HG03457 (cell line): ENCODE data around the gene BRSK1.

Experiments
- ATAC-seq: cut with Tn5 transposase; IDR thresholded peaks from one replicate; pipeline ENCODE4 v1.9.1; 2021; ENCODE audit warnings: moderate number of reproducible peaks; ENCODE audit not compliant: unreplicated experiment

Gene BRSK1

GRCh38 chr19:55283548-55284377 is at the start of gene BRSK1:
Gene BRSK1, plus strand, starts transcription at chr19:55283997. Its CDS starts 446 bp downstream, at chr19:55284443.
- ATAC-seq = no peak

GRCh38 chr19:55238030-55238429 is 45.8 kb upstream of the BRSK1 start:
- no peak for ATAC-seq

- no peak for ATAC-seq
Observed at GRCh38 chr19:55239004-55239403, 44.8 kb upstream of the BRSK1 start.

GRCh38 chr19:55240713-55241020 is 43.1 kb upstream of the BRSK1 start:
- no peak for ATAC-seq

GRCh38 chr19:55241143-55241934 is 42.5 kb upstream of the BRSK1 start:
- ATAC-seq = no peak

- no peak for ATAC-seq
Observed at GRCh38 chr19:55241935-55242464, 41.8 kb upstream of the BRSK1 start.

GRCh38 chr19:55242517-55242916 is 41.3 kb upstream of the BRSK1 start:
- ATAC-seq = no peak

GRCh38 chr19:55244004-55244680 is 39.7 kb upstream of the BRSK1 start:
- no peak for ATAC-seq

- ATAC-seq = no peak
Observed at GRCh38 chr19:55245236-55245904, 38.4 kb upstream of the BRSK1 start.

GRCh38 chr19:55246462-55247451 is 37.0 kb upstream of the BRSK1 start:
- ATAC-seq = no peak

GRCh38 chr19:55247621-55248099 is 36.1 kb upstream of the BRSK1 start:
- ATAC-seq = no peak

GRCh38 chr19:55248166-55248675 is 35.6 kb upstream of the BRSK1 start:
- no peak for ATAC-seq

GRCh38 chr19:55248704-55249103 is 35.1 kb upstream of the BRSK1 start:
- ATAC-seq = no peak

- ATAC-seq = no peak
Observed at GRCh38 chr19:55249841-55250240, 34.0 kb upstream of the BRSK1 start.

GRCh38 chr19:55250262-55251036 is 33.3 kb upstream of the BRSK1 start:
- no peak for ATAC-seq

GRCh38 chr19:55251341-55252081 is 32.3 kb upstream of the BRSK1 start:
- ATAC-seq = no peak

- ATAC-seq = no peak
Observed at GRCh38 chr19:55252760-55253663, 30.8 kb upstream of the BRSK1 start.
